Epithelial cell of proximal tubule (primary cell): ENCODE measurements around the gene SLC7A14. TPM values are rescaled to one million over a fixed set of nuclear protein-coding genes. Genes with fewer than 3 reads are reported as not detected.

Experiments used
- DNase-seq: peaks from one replicate; pipeline ENCODE4 v3.0.0-alpha.2; 2011; ENCODE audit warnings: low read depth
- H3K4me3 ChIP-seq: 2 replicates; pipeline ENCODE4 v1.5.1; 2011; ENCODE audit warnings: low read depth, mild to moderate bottlenecking, low read length
- total RNA-seq: library from RNA; depleted of rRNA; stranded (reverse); fragments of >200 nt; gene quantifications from 2 replicates; pipeline ENCODE4 v1.2.3, GENCODE V29; 2015
- TF ChIP-seq, protein P1 (sequence below): conservative IDR thresholded peaks from 2 replicates; pipeline ENCODE4 v1.5.1; 2012; ENCODE audit warnings: low read depth, mild to moderate bottlenecking, low read length

Gene SLC7A14
- total RNA-seq, 1 donor from 2014 or later = 0.12 TPM

DNA sequence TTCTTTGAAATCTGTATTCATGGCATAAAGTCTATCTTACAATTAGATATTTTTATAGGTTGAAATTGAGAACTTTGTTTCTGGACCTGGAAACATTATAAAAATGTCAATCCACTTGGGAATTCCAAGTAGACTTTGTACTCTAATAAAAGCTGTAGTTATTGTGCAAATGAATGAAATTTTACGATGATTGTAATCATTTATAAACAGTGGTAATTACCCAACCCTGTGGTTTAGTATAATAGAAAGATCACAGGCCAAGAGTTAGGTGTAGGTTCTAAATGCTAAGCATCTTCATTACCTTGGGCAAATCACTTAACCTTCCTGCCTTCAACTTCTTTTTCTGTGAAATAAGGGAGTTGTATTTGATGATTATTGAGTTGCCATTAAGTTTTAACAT, 13.2 kb upstream of the SLC7A14 start:
- TF ChIP-seq, protein P1, sequence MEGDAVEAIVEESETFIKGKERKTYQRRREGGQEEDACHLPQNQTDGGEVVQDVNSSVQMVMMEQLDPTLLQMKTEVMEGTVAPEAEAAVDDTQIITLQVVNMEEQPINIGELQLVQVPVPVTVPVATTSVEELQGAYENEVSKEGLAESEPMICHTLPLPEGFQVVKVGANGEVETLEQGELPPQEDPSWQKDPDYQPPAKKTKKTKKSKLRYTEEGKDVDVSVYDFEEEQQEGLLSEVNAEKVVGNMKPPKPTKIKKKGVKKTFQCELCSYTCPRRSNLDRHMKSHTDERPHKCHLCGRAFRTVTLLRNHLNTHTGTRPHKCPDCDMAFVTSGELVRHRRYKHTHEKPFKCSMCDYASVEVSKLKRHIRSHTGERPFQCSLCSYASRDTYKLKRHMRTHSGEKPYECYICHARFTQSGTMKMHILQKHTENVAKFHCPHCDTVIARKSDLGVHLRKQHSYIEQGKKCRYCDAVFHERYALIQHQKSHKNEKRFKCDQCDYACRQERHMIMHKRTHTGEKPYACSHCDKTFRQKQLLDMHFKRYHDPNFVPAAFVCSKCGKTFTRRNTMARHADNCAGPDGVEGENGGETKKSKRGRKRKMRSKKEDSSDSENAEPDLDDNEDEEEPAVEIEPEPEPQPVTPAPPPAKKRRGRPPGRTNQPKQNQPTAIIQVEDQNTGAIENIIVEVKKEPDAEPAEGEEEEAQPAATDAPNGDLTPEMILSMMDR = no peak
- DNase-seq = no peak
- no peak overlapping the region for H3K4me3 ChIP-seq

DNA sequence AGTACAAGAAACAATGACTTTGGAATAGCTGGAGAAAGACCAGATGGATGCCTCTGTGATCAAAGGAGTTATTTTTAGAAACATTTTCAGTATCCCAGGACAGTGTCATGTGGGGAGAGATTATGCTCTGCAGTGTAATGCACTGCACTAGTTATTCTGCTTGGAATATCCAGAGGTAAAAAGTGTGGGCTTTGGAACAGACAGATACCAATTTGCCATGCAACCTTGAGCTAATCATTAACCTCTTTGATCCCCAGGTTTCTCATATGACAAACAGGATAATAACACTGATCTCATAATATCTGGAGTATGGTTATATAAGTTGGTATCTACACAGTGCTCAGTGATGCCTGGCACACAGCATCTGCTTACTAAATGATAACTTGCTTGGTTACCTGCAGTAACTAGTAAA, 12.2 kb upstream of the SLC7A14 start:
- H3K4me3 ChIP-seq = no peak overlapping the region
- no peak for DNase-seq
- TF ChIP-seq, protein P1 = no peak

- H3K4me3 ChIP-seq = no peak overlapping the region
- DNase-seq = no peak
- TF ChIP-seq, protein P1 = no peak
Observed at GRCh38 chr3:170594528-170594927, 8.7 kb upstream of the SLC7A14 start.

- H3K4me3 ChIP-seq = no peak overlapping the region
- TF ChIP-seq, protein P1 = no peak
- DNase-seq = no peak
Observed at GRCh38 chr3:170593634-170594033, 7.8 kb upstream of the SLC7A14 start.

DNA sequence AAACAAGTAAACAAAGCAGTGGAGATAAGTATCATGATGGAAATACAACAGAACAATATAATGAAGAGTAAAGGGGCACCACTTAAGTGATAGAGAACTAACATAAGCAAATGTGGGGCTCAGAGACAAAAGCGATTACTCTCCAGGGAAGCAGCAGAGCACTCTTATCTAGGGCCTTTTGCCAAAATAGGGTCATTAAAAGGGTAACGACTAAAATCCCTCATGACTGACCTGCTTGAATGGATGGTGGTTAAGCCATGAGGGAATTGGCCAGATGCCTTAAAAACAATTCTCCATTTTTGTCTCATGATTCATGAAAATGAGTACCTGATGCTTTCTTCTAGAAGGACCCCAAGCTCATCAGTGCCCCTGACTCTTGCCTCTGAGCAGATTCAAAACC, 3.2 kb upstream of the SLC7A14 start:
- TF ChIP-seq, protein P1 = no peak
- DNase-seq = no peak
- no peak overlapping the region for H3K4me3 ChIP-seq

DNA sequence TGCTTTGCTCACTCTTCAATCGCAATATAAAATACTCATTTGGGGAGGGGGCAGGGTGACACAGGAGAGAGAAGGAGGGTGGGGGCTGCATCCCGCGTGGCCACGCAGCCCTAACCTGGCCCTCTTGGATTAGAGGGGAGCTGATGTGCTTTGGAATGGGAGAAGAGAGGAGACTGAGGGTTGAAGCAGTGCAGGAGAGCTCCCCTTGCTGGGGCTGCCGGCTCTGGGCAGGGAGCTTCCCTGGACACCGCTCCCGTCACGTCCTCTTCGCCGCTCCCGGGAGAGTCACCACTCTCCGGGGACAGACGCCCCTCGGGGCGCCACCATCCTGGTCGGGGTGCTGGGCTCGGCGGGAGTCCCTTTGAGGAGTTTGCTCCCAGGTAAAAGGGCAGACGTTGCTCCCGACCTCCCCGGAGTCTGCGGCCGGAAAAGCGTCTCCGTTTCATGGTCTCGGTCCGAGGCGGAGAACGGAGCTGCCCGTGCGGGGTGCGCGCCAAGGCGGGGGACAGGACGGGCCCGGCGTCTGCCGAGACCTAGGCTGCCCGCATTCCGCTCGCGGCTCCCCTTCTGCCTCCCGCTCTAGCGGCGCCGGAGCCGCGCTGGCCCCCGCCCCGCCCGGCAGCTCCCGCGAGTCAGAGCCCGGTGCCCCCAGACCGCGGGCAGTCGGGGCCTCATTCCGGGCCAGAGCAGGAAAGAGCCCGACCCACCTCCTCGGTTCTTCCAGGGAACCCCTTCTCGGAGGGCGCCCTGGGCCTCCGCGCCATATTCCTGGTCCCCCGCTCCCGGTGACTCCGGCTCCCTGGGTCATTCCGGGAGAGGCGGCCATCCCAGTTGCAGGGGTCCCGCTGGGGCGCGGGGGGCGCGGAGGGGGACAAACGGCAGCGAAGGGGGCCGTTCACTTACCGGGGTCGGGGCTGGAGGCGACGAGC, 603 bp downstream of the SLC7A14 start:
- TF ChIP-seq, protein P1 = no peak
- no peak overlapping the region for H3K4me3 ChIP-seq
- no peak for DNase-seq

GRCh38 chr3:170584585-170585007, 1.3 kb downstream of the SLC7A14 start:
- H3K4me3 ChIP-seq = no peak overlapping the region
- no peak for DNase-seq
- TF ChIP-seq, protein P1 = no peak
